AG04449 (cell line): Measurements from ENCODE around the gene SKA1.
"Not testable (repeated sequence)": the region's sequence is repeated elsewhere in the genome, so short reads cannot be mapped to it uniquely, and the experiment has no call there.

Experiments
- CTCF ChIA-PET: fragments of 350-600 bp; formaldehyde crosslinking; extraction: SDS; loops from one replicate; lab custom pipeline; 2021; ENCODE audit warnings: antibody characterized with exemption; lab: Yijun Ruan, JAX
- POLR2A ChIA-PET: fragments of 400-600, 350-600 bp; formaldehyde crosslinking; extraction: SDS; loops from one replicate; lab custom pipeline; 2020; ENCODE audit warnings: antibody characterized with exemption, inconsistent platforms; lab: Yijun Ruan, JAX
- DNase-seq: peaks from one replicate; pipeline ENCODE4 v3.0.0-alpha.2; 2010; ENCODE audit warnings: low read depth, low spot score
- H3K4me3 ChIP-seq: 2 replicates; pipeline ENCODE4 v1.5.1; 2011; ENCODE audit warnings: low read depth, mild to moderate bottlenecking, control low read depth, low read length
- CTCF ChIP-seq: IDR thresholded peaks from one replicate; pipeline ENCODE4 v1.5.1; 2011; ENCODE audit warnings: mild to moderate bottlenecking, moderate library complexity, low read length, control low read depth, inconsistent platforms; ENCODE audit not compliant: insufficient read depth; ENCODE audit errors: missing control alignments

Gene SKA1

GRCh38 chr18:50405582-50406271, 30.9 kb downstream of the SKA1 start:
- H3K4me3 ChIP-seq, result no peak overlapping the region
- TF ChIP-seq CTCF, result no peak
- no peak for DNase-seq
- POLR2A ChIA-PET, result no interaction called here
- CTCF ChIA-PET, result no interaction called here

GRCh38 chr18:50409236-50409635, 34.4 kb downstream of the SKA1 start:
- no peak overlapping the region for H3K4me3 ChIP-seq
- no peak for DNase-seq
- ChIA-PET POLR2A (no interaction called here), CTCF (interaction anchor here (2.2 to 2.7 kb wide), 2 partner anchors 11 to 20 kb away, joined by 5 to 13 read pairs; no protein-coding TSS in a partner anchor)
- no peak for TF ChIP-seq CTCF

- H3K4me3 ChIP-seq, result no peak overlapping the region
- CTCF ChIA-PET, result interaction anchor here (2.2 to 2.7 kb wide), 2 partner anchors 10 to 19 kb away, joined by 5 to 13 read pairs; no protein-coding TSS in a partner anchor
- POLR2A ChIA-PET, result no interaction called here
- DNase-seq, result no peak
- TF ChIP-seq CTCF, result no peak
These were observed 35.2 kb downstream of the SKA1 start for GRCh38 chr18:50410008-50410407.

- CTCF ChIA-PET, result interaction anchor here (2.2 to 2.7 kb wide), 2 partner anchors 9 to 18 kb away, joined by 5 to 13 read pairs; no protein-coding TSS in a partner anchor
- POLR2A ChIA-PET, result no interaction called here
These were observed 36.0 kb downstream of the SKA1 start for GRCh38 chr18:50410894-50411293.

GRCh38 chr18:50416832-50417231, 42.0 kb downstream of the SKA1 start:
- H3K4me3 ChIP-seq, CTCF ChIA-PET, DNase-seq, POLR2A ChIA-PET: not testable (repeated sequence)

More at GRCh38 chr18:50410894-50411293, 36.0 kb downstream of the SKA1 start:
- H3K4me3 ChIP-seq, result no peak overlapping the region
- DNase-seq, result peak; percentile 10
- TF ChIP-seq CTCF, result no peak

GRCh38 chr18:50417705-50418104, 42.9 kb downstream of the SKA1 start:
- POLR2A ChIA-PET, H3K4me3 ChIP-seq, CTCF ChIA-PET, DNase-seq: not testable (repeated sequence)

GRCh38 chr18:50418650-50419049, 43.8 kb downstream of the SKA1 start:
- ChIA-PET POLR2A (no interaction called here), CTCF (interaction anchor here (3.6 kb wide), 1 partner anchor 10 kb away, joined by 16 read pairs; no protein-coding TSS in a partner anchor)
- H3K4me3 ChIP-seq, result no peak overlapping the region
- no peak for DNase-seq
- TF ChIP-seq CTCF, result no peak
